ENCODE results near the gene RPS10.

Gene RPS10

DNA sequence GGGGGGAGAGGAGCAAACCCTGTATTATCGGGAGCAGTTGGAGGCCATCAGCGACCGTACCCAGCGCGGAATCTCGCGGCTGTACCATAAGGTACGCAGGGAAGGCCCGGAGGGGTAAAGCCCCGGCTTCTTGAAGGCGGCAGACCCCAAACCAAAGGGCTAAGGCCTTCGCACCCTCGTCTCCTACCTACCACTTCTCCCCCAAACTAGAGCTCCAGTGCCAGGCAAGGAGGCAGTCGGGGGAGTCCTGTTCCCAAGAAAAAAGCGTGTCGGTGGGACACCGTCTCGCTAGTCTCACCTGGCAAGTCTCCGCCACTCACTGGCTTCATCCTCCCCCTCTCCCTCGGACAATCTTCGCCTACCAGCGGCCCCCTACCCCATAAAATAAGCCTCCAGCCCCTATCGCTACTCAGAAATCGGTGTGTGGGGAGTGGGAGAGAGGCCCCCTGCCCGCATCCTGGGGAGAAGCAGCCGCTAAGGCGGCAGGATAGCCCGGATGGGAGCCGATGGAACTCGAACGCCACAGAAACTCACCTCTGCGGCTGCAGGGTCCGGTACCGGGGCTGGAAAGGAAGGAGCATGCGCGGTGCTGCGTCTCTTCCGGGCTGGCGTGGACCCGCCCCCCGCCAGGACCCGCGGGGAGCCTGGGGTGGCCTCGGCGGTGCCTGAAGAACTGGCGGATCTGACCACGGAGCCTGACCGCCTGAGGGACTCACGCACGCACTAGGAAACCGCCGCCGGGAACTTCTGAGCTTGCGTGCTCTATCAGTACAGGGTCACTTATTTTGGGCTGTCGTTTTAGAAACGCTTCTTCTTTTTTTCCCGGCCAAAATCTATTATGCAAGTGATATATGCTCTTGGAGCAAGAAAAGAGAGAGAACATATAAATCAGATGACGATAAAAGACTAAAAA is at the start of gene RPS10:
Gene RPS10 (minus strand): TSS at position 572 of the 913 bp plus-strand sequence. CDS start 848 bp downstream, outside the sequence.
- DNase-seq (ENCODE audit: low read depth in 2 of 3, low spot score in 2 of 3): peak; percentile 74 to 88 (median 85)

DNA sequence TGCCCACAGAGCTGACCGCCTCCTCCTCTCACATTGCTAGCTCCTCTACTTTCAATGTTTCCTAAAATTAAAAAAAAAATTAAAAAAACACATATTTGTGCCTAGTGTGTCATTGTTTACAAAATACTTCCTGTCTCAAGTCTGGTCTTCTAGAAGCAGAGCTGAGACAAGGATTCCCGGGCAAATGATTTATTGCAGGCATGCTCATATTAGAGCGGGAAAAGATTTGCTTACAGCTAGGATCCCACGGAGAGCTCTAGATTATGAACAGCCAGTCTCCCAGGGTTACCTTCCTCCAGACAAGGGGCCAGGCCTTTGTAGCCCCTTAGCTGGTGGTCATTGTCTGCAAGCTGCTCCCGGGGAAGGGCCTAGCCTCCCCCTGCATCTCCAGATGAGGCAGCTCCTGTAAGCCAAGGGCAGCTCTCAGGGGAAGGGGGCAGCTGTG is 49.4 kb upstream of the RPS10 start:
- no peak for DNase-seq (ENCODE audit: low read depth in 2 of 3, low spot score in 2 of 3)

DNA sequence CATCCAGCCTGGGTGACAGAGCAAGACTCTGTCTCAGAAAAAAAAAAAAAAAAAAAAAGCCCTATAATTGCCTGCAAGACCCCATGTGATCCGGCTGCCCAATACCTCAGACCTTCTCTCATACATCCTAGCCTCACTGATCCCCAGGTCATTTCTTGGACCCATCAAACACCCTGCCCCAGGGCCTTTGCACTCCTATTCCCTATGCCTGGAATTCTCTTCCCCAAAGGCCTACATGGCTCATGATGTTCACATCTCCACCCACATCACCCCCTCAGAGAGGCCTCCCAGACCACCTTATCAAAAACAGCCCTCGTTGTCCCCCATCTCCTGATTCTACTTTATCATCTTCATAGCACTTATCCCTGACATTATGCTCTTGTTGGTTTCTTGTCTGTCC is 48.9 kb upstream of the RPS10 start:
- no peak for DNase-seq (ENCODE audit: low read depth in 2 of 3, low spot score in 2 of 3)

DNA sequence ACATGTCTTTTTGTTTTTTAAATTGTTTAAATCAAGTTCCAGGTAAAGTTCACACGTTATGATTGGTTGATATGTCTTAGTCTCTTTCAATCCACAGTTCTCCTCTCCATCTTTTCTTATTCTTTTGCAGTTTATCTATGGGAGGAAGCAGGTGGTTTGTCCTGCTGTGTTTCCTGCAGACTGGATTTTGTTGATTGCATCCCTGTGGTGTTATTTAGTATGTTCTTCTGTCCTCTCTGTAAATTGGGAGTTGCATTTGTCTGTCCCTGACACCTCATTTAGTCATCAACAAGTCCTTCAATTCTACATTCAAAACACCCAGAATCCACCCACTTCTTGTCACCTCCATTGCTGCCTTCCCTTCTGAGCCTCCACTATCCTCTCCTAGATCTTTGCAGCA is 48.1 kb upstream of the RPS10 start:
- no peak for DNase-seq (ENCODE audit: low read depth in 2 of 3, low spot score in 2 of 3)

DNA sequence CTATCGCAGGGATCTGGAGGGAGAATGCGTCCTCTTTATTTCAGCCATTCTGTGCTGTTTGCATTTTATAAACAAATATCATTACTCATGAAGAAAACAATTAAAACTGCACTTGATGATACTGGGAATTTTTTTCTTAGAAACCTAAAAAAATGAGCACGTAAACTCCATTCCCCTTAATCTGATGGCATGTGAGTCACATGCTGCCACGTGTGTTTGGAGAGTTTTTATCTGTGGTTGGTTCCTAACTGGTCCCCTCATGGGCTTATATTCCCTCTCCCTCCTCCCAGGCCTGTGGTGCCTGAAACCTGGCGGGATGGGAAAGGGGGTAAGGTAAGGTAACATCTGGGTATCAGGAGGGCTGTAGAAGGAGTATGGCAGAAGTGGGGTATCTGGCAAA is 46.6 kb upstream of the RPS10 start:
- no peak for DNase-seq (ENCODE audit: low read depth in 2 of 3, low spot score in 2 of 3)

DNA sequence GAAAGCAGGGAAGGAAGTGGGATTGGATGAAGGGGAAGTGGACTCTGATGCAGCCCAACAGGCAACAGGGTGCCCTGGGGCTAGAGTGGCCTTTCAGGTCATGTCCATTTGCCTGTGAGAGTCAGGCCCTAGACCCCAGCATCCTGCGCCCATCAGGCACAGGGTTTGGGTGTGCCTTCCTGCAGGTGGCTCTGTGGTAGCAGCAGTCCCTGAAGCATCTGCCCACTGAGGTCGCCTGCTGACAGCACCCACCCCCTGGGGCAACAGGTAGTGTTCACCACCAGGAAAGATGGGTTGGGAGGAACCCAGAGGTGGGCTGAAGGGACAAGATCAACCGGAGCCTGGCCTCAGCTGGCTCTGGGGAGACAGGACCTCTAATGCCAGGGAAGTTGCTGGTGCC is 43.6 kb upstream of the RPS10 start:
- no peak for DNase-seq (ENCODE audit: low read depth in 2 of 3, low spot score in 2 of 3)

DNA sequence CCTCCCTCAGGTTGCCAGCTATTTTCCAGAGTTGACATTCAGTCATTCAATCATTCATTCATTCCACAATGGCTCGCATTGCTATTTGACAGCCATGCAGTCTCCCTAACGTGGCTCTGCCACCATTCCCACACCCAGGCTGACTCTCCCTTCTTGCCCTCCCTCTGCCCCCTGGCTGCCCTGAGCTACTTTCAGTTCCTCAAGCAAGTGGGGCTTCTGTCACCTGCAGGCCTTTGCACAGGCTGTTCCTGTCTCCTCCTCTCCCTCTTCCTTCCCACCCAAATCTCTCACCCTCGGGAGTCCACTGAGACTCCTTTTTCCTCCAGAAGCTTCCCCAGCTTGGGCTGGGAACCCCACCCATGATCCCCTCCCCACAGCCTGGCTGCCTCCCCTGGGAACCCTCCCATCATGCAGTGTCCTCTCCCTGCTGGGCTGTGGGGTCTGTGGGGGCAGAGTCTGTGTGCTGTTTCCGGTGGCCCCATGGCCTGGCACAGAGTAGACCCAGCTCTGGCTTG is 42.6 kb upstream of the RPS10 start:
- no peak for DNase-seq (ENCODE audit: low read depth in 2 of 3, low spot score in 2 of 3)

DNA sequence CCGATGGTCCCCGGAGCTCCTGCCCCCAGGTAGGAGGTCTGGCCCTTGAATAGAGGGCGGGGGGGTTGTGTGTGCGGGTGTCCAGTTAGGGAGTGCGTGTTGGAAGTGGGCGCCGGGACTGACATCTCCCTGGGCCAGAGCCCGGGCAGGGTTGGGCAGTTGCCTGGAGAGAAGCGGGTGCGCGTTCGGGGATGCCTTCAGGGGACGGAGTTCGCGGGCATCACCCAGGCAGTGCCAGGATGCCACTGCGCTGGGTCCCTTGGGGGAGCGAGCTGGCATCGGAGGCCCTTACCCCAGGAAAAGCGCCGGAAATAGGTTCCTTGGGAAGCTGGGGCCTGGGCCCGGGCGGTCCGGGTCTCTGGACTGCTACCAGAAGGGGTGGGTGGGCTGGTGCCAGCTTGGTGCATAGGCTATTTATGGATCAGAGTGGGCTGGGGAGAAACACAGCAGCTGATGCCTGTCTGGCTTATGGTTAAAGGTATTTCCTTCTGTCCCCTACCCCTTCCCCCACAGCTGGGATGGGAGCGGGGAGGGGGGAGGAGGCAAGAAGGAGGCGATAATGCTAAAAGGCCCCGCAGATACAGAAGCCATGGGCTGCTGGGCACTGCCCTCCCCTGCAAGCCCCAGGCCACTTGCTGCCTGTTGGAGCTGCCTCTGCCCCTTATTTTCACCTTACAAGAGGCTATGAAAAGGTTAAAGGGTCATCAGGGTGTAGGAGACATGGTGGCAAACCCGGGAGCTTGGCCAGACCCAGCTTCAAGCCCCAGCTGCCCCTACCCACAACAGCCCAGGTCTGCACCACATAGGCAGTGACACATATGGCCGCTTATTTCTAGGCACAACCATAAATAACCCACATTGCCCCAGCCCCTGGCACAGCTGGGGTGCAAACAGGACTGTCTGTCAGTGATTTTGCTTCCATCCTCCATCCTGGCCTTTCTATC is 40.6 kb upstream of the RPS10 start:
- no peak for DNase-seq (ENCODE audit: low read depth in 2 of 3, low spot score in 2 of 3)

DNA sequence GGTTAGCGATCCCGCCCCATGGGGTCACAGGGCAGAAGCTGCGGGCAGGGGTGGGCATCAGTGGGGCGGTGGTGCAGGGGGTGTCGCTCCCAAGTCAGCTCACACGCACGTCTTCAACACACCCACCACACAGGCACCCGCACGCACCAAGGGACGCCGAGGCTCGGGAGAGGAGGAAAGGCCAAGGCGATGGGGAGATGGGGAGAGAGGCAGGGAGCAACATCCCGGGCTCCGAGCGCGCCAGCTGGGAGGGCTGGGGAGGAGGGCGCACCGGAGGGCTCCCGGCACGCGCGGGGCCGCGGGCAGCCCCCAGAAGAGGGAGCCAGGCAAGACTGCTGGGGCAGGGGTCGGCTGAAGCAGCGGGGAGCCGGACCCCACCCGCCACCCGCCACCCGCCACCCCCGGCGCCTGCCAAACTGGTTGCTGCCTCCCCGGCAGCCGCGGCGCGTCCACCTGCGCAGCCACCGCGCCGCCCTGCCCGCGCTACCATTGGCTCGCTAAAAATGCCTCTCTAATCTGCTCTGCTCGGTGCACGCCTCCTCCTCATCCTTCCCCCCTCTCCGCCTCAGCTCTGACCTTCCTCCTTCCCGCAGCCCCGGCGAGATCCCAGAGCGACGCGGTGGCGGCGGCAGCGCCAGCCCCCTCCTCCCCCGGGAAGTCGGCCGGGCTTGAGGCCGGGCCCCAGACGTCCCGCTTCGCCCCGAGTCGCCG is 39.8 kb upstream of the RPS10 start, which contains the start of gene PACSIN1:
Gene PACSIN1 (plus strand): TSS at position 546 of the 711 bp plus-strand sequence. CDS start 60,230 bp downstream, outside the sequence.
- no peak for DNase-seq (ENCODE audit: low read depth in 2 of 3, low spot score in 2 of 3)

DNA sequence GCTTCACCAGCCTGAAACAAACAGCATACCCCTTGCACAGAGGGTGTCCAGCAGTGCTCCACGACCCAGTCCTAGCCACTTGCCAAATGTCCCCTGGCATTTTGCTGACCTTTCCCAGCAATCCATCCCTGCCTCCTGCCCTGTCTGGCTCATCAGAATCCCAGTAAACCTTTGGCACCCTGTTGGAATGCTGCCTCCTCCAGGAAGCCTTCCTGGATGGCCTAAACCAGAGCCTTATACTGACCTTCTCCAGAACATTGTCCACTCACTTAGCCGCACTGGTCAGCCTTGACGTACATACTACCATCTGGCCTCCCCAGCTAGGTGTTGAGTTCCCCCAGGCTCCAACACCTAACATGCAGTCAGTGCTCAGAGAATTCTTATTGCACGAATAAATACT is 38.0 kb upstream of the RPS10 start:
- DNase-seq (ENCODE audit: low read depth in 2 of 3, low spot score in 2 of 3): no peak

DNA sequence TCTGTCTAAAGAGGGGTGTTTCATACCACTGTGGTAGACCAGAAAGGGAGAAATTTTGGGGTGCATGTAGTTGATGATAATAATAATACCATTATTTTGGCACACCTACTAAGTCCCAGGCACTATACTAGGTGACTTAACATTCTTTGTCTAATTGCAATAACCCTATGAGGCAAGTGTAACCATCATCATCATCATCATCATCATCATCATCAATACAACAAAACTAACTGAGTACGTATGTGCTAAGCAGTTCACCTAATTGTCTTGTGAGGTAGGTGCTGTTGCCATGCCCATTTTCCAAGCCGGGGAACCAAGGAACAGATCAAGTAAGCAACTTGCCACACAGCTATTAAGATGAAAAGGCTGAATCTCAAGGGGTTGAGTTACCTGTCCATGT is 37.4 kb upstream of the RPS10 start:
- no peak for DNase-seq (ENCODE audit: low read depth in 2 of 3, low spot score in 2 of 3)

DNA sequence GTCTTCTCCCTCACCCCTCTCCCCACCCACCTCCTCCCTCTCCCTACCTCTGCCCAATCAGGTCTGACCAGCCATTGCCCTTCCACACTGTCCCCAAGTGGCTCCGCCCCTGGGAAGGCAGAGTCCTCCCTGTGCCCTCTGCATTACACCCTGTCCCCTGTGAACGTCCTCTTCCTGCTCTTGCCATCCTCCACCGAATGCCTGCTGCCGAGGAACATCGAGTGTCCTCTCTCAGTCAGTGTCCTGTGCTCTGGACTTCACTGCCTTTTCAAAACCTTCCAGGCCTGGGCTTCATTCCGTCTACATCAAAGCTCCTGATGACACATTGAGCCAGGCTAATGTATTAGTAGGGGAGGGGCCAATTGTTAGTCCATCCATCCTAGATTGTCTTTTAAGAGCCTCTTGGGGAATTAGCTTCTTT is 36.7 kb upstream of the RPS10 start:
- DNase-seq (ENCODE audit: low read depth in 2 of 3, low spot score in 2 of 3): no peak

DNA sequence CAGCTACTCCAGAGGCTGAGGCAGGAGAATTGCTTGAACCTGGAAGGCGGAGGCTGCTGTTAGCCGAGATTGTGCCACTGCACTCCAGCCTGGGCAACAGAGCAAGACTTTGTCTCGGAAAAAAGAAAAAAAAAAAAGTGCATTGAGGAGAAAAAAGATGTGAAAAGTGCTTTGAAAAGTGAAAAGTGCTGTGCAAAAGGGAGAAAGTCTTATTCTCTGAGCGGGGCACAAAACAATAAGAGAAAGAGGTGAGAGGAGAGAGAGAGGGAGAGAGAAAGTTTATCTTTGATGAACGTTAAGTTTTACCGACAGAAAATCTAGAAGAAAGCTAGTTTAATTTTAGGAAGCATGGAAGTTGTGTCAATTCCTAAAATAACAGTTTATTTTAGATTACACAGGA is 36.1 kb upstream of the RPS10 start:
- no peak for DNase-seq (ENCODE audit: low read depth in 2 of 3, low spot score in 2 of 3)

DNA sequence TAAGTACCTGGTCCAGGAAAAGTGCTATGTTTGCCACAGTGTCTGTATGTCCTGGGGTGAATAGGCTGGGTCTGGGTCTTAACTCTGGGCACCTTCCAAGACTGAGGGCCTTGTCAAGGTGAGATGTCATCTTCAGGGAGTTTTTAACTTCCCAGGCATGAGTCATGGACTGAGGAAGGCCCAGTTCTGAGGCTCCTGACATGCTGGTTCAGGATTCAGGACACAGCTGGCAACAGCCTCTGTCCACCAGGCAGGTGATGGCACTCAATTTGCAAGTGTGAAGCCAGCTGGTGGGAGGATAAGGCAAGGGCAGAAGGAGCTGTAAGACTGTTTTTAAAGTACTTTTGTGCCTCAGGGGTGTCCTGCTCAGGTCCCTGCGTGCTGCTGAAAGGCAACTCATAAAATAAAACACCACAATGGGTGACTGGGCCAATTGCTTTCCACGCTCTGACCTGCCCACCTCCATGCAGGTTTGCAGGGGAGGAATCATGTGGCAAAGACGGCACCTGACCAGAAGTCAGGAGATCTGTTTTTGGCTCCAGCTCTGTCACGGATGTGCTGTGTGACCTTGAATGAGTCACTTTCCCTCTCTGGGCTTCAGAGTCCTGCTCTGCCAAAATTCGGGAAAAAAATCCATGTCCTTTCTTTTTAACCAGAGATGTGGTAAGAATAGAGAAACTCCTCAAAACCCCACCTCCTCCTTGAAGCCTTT is 35.1 kb upstream of the RPS10 start:
- DNase-seq (ENCODE audit: low read depth in 2 of 3, low spot score in 2 of 3): no peak

DNA sequence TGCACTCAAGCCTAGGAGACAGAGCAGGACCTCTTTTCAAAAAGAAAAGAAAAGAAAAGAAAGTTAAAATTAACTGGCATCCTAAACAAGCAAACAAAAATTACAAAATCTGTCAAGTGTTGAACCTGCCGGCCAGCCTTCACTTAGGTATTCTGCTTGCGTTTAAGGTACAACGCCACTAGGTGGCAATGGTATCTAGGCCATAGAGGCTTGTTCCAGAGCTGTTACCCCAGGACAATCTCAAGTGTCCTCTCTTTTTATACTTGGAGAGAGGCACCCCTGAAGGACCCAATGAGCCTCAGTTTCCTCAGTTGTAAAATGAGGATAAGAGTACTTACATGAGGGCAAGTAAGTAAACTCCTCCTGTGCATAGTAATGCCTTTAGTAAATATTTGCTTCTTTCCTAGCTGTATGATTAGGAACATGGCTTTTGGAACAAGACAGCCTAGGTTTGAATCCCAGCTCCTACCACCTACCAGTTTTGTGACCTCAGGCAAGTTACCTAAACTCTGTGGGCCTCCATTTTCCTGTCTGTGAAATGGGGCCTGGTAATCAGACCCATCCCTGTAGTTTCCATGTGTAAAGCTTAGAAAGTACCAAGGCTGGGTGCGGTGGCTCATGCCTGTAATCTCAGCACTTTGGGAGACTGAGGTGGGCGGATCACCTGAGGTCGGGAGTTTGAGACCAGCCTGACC is 34.2 kb upstream of the RPS10 start:
- no peak for DNase-seq (ENCODE audit: low read depth in 2 of 3, low spot score in 2 of 3)

DNA sequence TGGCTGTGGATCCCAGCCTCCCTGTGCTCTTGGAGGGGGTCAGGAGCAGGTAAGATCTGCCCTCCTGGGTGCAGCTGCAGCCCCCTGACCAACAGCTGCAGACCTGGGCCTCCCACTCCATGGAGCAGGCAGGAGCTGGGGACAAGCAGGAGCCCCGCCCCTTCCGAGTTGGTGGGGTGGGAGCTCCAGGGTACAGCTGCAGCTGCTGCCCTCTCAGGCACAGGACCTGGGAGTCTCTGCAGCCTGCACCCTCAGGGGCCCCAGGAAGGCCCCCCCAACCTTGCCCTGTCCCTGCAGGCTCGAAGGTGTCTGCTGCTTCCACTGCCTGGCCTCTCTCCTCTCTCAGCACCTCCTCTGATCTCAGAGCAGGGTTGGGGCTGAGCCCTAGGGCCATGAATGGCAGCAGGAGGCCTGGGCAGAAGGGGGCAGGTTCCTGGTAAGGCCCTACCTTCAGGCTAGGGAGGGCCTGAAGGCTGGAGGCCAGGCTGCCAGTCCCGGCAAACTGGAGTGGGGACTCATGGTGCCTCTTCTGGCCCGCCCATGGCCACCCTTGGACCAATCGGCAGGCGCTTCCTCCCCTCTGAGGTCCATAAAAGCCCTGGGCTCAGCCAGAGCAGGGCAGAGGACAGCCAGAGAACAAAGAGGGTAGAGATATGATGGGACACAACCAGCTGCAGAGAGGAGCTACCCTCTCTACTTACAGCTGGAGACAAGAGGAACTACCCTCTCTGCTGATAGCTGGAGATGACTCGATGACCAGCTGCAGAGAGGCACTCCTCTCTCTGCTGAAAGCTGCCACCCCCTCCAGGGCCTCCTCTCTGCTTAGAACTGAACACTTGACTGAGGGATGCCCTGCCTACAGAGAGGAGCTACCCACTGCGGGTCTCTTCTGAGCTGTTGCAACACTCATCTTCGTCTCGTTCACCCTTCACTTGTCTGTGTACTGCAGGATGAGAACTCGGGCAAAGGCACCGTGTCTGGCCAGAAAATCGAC is 32.2 kb upstream of the RPS10 start:
- no peak for DNase-seq (ENCODE audit: low read depth in 2 of 3, low spot score in 2 of 3)

DNA sequence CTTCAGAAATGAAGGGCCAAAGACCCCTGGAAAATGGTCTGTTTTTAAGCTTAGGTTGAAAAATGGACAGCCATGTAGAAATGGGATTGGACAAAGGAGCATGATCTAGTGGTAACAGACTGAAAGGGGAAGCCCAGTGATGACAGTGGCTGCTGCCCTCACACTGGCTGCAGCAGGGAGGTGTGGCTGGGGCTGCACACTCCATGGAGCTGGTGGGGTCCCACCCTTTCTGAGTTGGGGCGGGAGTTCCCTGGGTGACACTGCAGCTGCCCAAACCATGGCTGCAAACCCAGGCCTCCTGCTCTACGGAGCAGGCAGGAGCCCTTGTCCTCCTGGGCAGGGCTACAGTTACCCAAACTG is 31.5 kb upstream of the RPS10 start:
- DNase-seq (ENCODE audit: low read depth in 2 of 3, low spot score in 2 of 3): no peak

DNA sequence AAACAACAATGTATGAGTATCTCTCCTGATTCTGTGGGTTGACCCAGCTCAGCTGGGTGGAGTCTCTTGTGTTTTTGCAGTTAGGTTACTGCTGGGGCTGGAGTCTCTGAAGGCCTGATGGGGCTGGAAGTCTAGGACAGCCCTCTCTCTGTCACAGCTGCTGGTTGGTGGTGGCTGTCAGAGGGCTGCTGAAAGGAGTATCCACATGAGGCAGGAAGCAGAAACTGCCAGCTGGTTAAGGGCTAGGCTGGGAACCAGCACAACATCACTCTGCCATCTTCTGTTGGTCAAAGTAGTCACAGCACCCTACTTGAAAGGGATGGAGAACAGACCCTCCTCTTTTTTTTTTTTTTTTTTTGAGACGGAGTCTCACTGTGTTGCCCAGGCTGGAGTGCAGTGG is 30.0 kb upstream of the RPS10 start:
- no peak for DNase-seq (ENCODE audit: low read depth in 2 of 3, low spot score in 2 of 3)
